RWPE1 (cell line): ENCODE measurements around the gene PHF13.
"Not testable (repeated sequence)": the region's sequence is repeated elsewhere in the genome, so short reads cannot be mapped to it uniquely, and the experiment has no call there.

Experiments
- CTCF ChIA-PET: fragments of 350-600 bp; sonication (Branson Sonifier 250); formaldehyde crosslinking; extraction: SDS; loops from one replicate; lab custom pipeline; 2021; lab: Yijun Ruan, JAX
- POLR2A ChIA-PET: fragments of 400-600 bp; formaldehyde crosslinking; extraction: SDS; loops from one replicate; lab custom pipeline; 2020; ENCODE audit warnings: antibody characterized with exemption; ENCODE audit not compliant: low non-redundant PET; lab: Yijun Ruan, JAX
- DNase-seq: peaks from one replicate; pipeline ENCODE4 v3.0.0; 2012; ENCODE audit warnings: low spot score
- H3K27ac ChIP-seq: fragments of 450-650 bp; 2 replicates; pipeline ENCODE4 v1.5.1; 2017
- CTCF ChIP-seq: fragments of 450-650 bp; conservative IDR thresholded peaks from 2 replicates; pipeline ENCODE4 v1.5.1; 2017; ENCODE audit warnings: low read depth, mild to moderate bottlenecking

The PHF13 gene

DNA sequence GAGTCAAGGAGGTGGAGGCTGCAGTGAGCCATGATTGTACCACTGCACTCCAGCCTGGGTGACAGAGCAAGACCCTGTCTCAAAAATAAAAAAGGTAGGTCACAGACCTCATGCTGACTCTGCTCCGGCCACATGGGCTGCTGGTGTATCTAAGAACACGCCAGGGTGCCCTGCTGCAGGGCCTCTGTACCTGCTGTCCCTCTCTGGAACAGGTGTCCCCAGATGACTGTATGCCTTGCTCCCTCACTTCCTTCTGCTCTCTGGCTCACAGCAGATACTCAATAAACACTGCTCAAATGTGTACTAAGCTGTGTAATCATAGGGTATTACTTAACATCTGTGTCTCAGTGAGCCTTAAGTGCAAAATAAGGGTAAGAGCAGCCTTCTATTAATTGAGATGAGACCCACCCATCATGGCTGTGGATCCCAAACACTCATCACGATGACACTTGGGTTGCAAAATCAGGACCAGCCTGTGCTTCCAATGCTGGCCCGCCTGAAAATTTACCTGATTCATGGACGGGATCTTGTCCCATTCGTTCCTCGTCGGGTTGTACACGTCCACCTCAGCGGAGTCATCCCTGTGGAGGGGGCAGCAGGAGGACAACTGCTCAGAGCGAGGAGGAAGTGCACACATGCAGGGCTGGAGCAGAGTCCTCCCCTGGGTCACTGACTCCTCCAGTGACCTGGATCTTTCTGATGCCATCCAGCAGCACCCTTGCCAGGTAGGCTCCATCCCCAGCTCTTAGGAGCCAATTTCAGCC lies 18.4 kb upstream of the PHF13 start:
- CTCF ChIA-PET, result no interaction called here

GRCh38 chr1:6596351-6596750 lies 17.2 kb upstream of the PHF13 start:
- no peak for TF ChIP-seq CTCF
- no peak for DNase-seq
- ChIA-PET POLR2A (no interaction called here), CTCF (interaction anchor here (1.1 kb wide), 1 partner anchor 43 kb away, joined by 4 read pairs; no protein-coding TSS in a partner anchor)
- peak overlapping the region; percentile 98 for H3K27ac ChIP-seq

More for the DNA sequence above, 18.4 kb upstream of the PHF13 start:
- H3K27ac ChIP-seq, result peak overlapping the region; percentile 61
- TF ChIP-seq CTCF, result no peak
- POLR2A ChIA-PET, result no interaction called here
- DNase-seq, result no peak

GRCh38 chr1:6596886-6597776 lies 16.4 kb upstream of the PHF13 start:
- CTCF ChIA-PET, result interaction anchor here (0.8 to 1.1 kb wide), 2 partner anchors 43 to 44 kb away, joined by 3 to 4 read pairs; partner anchors contain the start of gene NOL9

GRCh38 chr1:6597777-6598131 lies 15.8 kb upstream of the PHF13 start:
- peak overlapping the region; percentile 98 for H3K27ac ChIP-seq
- CTCF ChIA-PET, result interaction anchor here (0.6 to 1.1 kb wide), 2 partner anchors 40 to 44 kb away, joined by 4 read pairs; no protein-coding TSS in a partner anchor

More at GRCh38 chr1:6596886-6597776, 16.4 kb upstream of the PHF13 start:
- H3K27ac ChIP-seq, result peak overlapping the region; percentile 98
- no peak for TF ChIP-seq CTCF
- POLR2A ChIA-PET, result no interaction called here
- DNase-seq, result no peak

DNA sequence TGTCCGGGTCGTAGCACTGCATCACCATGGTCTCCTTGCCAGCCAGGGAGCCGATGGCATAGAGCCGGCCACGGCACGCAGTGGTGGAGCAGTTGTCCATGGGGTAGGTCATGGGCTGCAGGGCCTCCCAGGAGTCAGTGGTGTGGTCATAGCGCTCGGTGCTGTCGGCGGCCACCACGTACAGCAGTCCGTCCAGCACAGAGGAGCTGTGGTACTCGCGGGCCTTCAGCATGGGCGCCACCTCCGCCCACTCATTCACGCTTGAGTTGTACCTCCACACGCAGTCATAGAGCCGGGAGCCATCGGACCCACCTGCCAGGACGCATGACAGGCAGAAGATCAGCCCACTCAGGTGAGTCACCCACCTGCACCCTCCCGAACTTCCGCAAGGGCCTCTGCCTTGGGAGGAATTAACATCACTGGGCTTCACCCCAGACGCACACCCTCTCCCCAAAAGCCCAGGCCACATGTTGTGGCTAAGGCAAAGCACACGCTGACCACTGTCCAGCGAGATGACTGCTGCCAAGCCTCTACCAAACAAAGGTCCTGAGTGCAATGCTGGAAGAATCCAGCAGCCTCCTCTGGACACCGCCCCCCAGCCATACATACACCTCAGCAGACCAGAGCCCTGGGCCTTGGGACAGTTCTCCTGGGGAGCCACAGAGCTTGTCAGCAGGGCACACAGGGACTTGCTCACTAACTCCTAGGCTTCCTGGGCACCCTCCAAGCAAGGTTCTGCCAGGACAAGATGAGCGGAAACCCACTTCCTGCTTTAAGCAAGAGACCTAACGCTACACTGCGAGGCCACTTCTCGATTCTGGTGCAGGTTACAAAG lies 14.2 kb upstream of the PHF13 start:
- DNase-seq, result peak; percentile 80
- CTCF ChIA-PET, result interaction anchor here (0.6 to 2.0 kb wide), 5 partner anchors 10 to 45 kb away, joined by 3 to 7 read pairs (median 4); partner anchors contain the start of gene NOL9
- no peak for TF ChIP-seq CTCF

More at GRCh38 chr1:6597777-6598131, 15.8 kb upstream of the PHF13 start:
- no peak for DNase-seq
- TF ChIP-seq CTCF, result no peak
- POLR2A ChIA-PET, result no interaction called here

GRCh38 chr1:6599991-6600390 lies 13.5 kb upstream of the PHF13 start:
- POLR2A ChIA-PET, result interaction anchor here (0.5 to 2.1 kb wide), 3 partner anchors 8 to 20 kb away, joined by 3 to 8 read pairs (median 6); no protein-coding TSS in a partner anchor
- H3K27ac ChIP-seq, result peak overlapping the region; percentile 98
- not testable (repeated sequence) for DNase-seq
- CTCF ChIA-PET, result interaction anchor here (0.6 to 2.0 kb wide), 5 partner anchors 9 to 46 kb away, joined by 3 to 7 read pairs (median 4); partner anchors contain the start of gene NOL9

More for the DNA sequence above, 14.2 kb upstream of the PHF13 start:
- H3K27ac ChIP-seq, result peak overlapping the region; percentile 98
- POLR2A ChIA-PET, result interaction anchor here (0.5 to 2.1 kb wide), 4 partner anchors 8 to 20 kb away, joined by 3 to 8 read pairs (median 4); no protein-coding TSS in a partner anchor
